Measurements from ENCODE around the gene FILIP1L. TPM values are rescaled to one million over a fixed set of nuclear protein-coding genes. Genes with fewer than 3 reads are reported as not detected.

The FILIP1L gene
- total and polyA plus RNA-seq, 2 of the 4 experiments (the other 2 are of a cell fraction), result 11.5 to 19.9 TPM

DNA sequence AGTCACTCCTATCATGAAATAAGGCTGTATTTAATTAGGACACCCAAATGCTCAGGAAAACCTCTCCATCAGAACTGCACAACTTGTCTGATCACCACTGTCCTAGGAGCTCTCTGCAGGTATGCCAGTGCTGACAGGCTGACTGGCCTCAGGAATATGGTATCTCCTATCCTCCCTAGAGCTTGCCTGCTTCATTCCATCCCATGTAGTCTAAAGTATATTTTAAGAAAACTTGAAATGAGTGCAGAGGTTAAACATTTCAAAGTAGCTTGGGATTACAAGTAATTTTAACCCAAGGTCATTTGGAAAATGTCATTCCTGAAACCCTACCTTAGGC is 23.7 kb downstream of the FILIP1L start:
- Histone ChIP-seq H3K4ac (ENCODE audit: low read depth, low read length) (peak overlapping the region; percentile 10; the same call in 1 of the 2 replicates), H2AK5ac (ENCODE audit: low read depth, low read length) (peak overlapping the region; percentile 22; the same call in 1 of the 2 replicates), H2AFZ (replicated peaks; ENCODE audit: low read length, poor library complexity) (peak overlapping the region; percentile 12), H3K4me3 (ENCODE audit: insufficient read depth, low read depth, low read length) (no peak overlapping the region), H3K23ac (ENCODE audit: low read depth, low read length) (no peak overlapping the region), H3K4me1 (ENCODE audit: control insufficient read depth, insufficient read depth, low read length) (peaks cover 8% of the 10 kb centered on the region), H4K91ac (ENCODE audit: insufficient read depth, low read depth, low read length) (no peak overlapping the region), H3K36me3 (ENCODE audit: control insufficient read depth, insufficient read depth, low read length) (no peaks in the 10 kb centered on the region), H4K5ac (ENCODE audit: low read depth, low read length) (peak overlapping the region; percentile 24; the same call in 1 of the 2 replicates), H3K18ac (ENCODE audit: low read depth, low read length) (peak overlapping the region; percentile 42), H2BK20ac (ENCODE audit: low read depth, low read length) (peak overlapping the region; percentile 6), H2AK9ac (replicated peaks; ENCODE audit: low read depth, low read length, poor library complexity) (no peak overlapping the region), H2BK15ac (ENCODE audit: low read depth, low read length) (peak overlapping the region; percentile 89; the same call in 1 of the 3 replicates), H3K56ac (ENCODE audit: extremely low read depth, insufficient read depth, low read length) (no peak overlapping the region), H2BK5ac (ENCODE audit: low read depth, low read length, poor library complexity, severe bottlenecking) (peak overlapping the region; percentile 2), H3K27me3 (ENCODE audit: control insufficient read depth, insufficient read depth, low read length) (no peaks in the 10 kb centered on the region), H3K9me3 (ENCODE audit: control insufficient read depth, insufficient read depth, low read length) (no peaks in the 10 kb centered on the region), H3K79me1 (ENCODE audit: low read depth in 1 of 2, low read length in 2 of 2) (0 out of 4 replicates have a peak, but pooled peaks cover 0 to 4% of the 10 kb centered on the region in 2 experiments), H3K4me2 (ENCODE audit: low read depth, low read length) (no peak overlapping the region), H4K8ac (ENCODE audit: low read depth in 2 of 2, low read length in 2 of 2) (peak overlapping the region in 1 of 2 experiments; percentile 37; a peak in 1 of 4 replicates), H3K9me1 (ENCODE audit: insufficient read depth, low read length) (peaks cover 7% of the 10 kb centered on the region; the same call in 1 of the 2 replicates), H2BK120ac (ENCODE audit: low read depth, low read length) (peak overlapping the region; percentile 39; the same call in 1 of the 2 replicates), H4K20me1 (ENCODE audit: insufficient read depth, low read length) (no peaks in the 10 kb centered on the region), H3K14ac (replicated peaks; ENCODE audit: low read depth, low read length) (peak overlapping the region; percentile 64; the same call in 1 of the 2 replicates), H3K9ac (ENCODE audit: low read depth, low read length) (no peak overlapping the region), H3K27ac (ENCODE audit: insufficient read depth, low read length) (no peak overlapping the region)
- TF ChIP-seq NFE2L2 (IDR thresholded peaks at IDR 0.05; ENCODE audit: low read depth, low read length) (no peak), MAZ (IDR thresholded peaks at IDR 0.05; ENCODE audit: borderline replicate concordance, low read depth, low read length) (no peak), BHLHE40 (IDR thresholded peaks at IDR 0.05; ENCODE audit: low read depth, low read length) (no peak), RAD21 (IDR thresholded peaks at IDR 0.05; ENCODE audit: low read length) (no peak), POLR2A (IDR thresholded peaks at IDR 0.05; ENCODE audit: low read depth, low read length) (no peak), RFX5 (IDR thresholded peaks at IDR 0.05; ENCODE audit: low read depth, low read length) (no peak), FOS (IDR thresholded peaks at IDR 0.05; ENCODE audit: low read depth, low read length) (no peak), ELK1 (IDR thresholded peaks at IDR 0.05; ENCODE audit: borderline replicate concordance, low read depth, low read length) (no peak), CHD1 (IDR thresholded peaks at IDR 0.05; ENCODE audit: low read depth, low read length) (no peak), CTCF (conservative IDR thresholded peaks at IDR 0.05; ENCODE audit: low read depth, low read length) (no peak), USF2 (IDR thresholded peaks at IDR 0.05; ENCODE audit: low read depth, low read length) (no peak), CEBPB (IDR thresholded peaks at IDR 0.05; ENCODE audit: low read depth, low read length) (no peak), SMC3 (IDR thresholded peaks at IDR 0.05; ENCODE audit: low read depth, low read length) (no peak), RCOR1 (IDR thresholded peaks at IDR 0.05; ENCODE audit: insufficient replicate concordance, low read length) (no peak)
- BruUV-seq (replicated peaks), result no TSS peak
- DNase-seq (no peak), ATAC-seq (ENCODE audit: low read depth) (peak; percentile 8; the same call in 1 of the 2 replicates)
- CTCF ChIA-PET, result interaction anchor here (0.6 to 1.7 kb wide), 8 partner anchors 10 to 649 kb away, joined by 3 to 5 read pairs (median 3); no protein-coding TSS in a partner anchor
- intact Hi-C loops (cut with micrococcal nuclease) (no loop called here), dilution Hi-C loops (cut with HindIII; ENCODE audit: low sequenced_read_pairs, unreplicated experiment) (no loop called here), in situ Hi-C loops (cut with MboI; ENCODE audit: low sequenced_read_pairs) (no loop called here)
- POLR2A ChIA-PET (ENCODE audit: unreplicated experiment), result no interaction called here

Data from IMR-90 (cell line).